Naive B cell (primary cell): ENCODE measurements around the gene TMEM144. TPM values are rescaled to one million over a fixed set of nuclear protein-coding genes. Genes with fewer than 3 reads are reported as not detected.
"Not testable (repeated sequence)": the region's sequence is repeated elsewhere in the genome, so short reads cannot be mapped to it uniquely, and the experiment has no call there.

Experiments used
- ATAC-seq, 2 donors: fragments of 150-1000 bp; cut with Tn5 transposase; 2 replicates each; pipeline ENCODE4 v1.10.0; 2021; ENCODE audit warnings: low read depth in 2 of 2, mild to moderate bottlenecking in 2 of 2, moderate library complexity in 2 of 2
- DNase-seq: peaks from one replicate; pipeline ENCODE4 v3.0.0; 2022
- H3K27ac Mint-ChIP-seq, 6 donors: one replicate each; pipeline ENCODE4 v1.8.0; 2020 to 2022; ENCODE audit warnings: mild to moderate bottlenecking in 6 of 6, mixed read lengths in 6 of 6, moderate library complexity in 5 of 6, inconsistent platforms in 2 of 6
- H3K27me3 Mint-ChIP-seq, 3 donors: one replicate each; pipeline ENCODE4 v1.8.0; 2021 to 2022; ENCODE audit warnings: mixed read lengths in 3 of 3, mild to moderate bottlenecking in 1 of 3
- H3K36me3 Mint-ChIP-seq, 2 donors: one replicate each; pipeline ENCODE4 v1.8.0; 2020 to 2022; ENCODE audit warnings: mixed read lengths in 2 of 2, inconsistent platforms in 1 of 2, mild to moderate bottlenecking in 1 of 2
- H3K4me1 Mint-ChIP-seq, 3 donors: one replicate each; pipeline ENCODE4 v1.8.0; 2020 to 2022; ENCODE audit warnings: mixed read lengths in 3 of 3, inconsistent platforms in 1 of 3, mild to moderate bottlenecking in 1 of 3, moderate library complexity in 1 of 3
- H3K4me3 Mint-ChIP-seq, 8 donors: one replicate each; pipeline ENCODE4 v1.8.0; 2020 to 2022; ENCODE audit warnings: mild to moderate bottlenecking in 8 of 8, mixed read lengths in 8 of 8, moderate library complexity in 8 of 8, inconsistent platforms in 2 of 8
- H3K9me3 Mint-ChIP-seq, 7 donors: one replicate each; pipeline ENCODE4 v1.8.0; 2020 to 2022; ENCODE audit warnings: mixed read lengths in 7 of 7, mild to moderate bottlenecking in 5 of 7, inconsistent platforms in 2 of 7, moderate library complexity in 1 of 7
- polyA plus RNA-seq, 6 donors: library from polyadenylated mRNA; unstranded; fragments of 300-500 nt; fragmentation: Illumina TruSeq; gene quantifications; one replicate each; pipeline ENCODE4 v1.2.3, GENCODE V29; 2021; ENCODE audit warnings: low read depth in 6 of 6

Gene TMEM144
- polyA plus RNA-seq, 6 donors from 2014 or later: not detected

DNA sequence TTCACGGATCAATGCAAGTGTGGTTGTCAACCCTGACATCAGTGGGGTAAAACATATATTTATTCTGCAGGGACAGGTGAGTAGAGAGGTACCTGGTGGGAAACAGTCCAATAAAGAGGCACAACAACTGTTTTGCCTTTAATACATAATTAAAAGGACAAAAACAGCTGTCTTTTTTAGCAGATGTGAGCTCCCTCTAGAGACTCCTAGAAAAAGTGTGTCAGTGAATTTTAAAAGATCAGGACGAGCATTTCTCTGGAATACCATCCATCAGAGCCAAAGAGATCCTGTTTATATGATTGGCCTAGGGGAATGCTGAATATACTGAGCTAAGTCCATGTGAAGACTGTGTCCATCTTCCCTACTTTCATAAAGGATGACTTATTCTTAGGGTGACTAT, 58.3 kb downstream of the TMEM144 start:
- DNase-seq (no peak), ATAC-seq (no peak)
- no peaks in the 10 kb centered on the region for H3K36me3 Mint-ChIP-seq
- H3K27ac Mint-ChIP-seq: no peak overlapping the region
- no peaks in the 10 kb centered on the region for H3K9me3 Mint-ChIP-seq
- H3K27me3 Mint-ChIP-seq: peaks cover 0 to 11% (median 0%) of the 10 kb centered on the region in 3 donors
- no peak overlapping the region for H3K4me3 Mint-ChIP-seq
- no peaks in the 10 kb centered on the region for H3K4me1 Mint-ChIP-seq

DNA sequence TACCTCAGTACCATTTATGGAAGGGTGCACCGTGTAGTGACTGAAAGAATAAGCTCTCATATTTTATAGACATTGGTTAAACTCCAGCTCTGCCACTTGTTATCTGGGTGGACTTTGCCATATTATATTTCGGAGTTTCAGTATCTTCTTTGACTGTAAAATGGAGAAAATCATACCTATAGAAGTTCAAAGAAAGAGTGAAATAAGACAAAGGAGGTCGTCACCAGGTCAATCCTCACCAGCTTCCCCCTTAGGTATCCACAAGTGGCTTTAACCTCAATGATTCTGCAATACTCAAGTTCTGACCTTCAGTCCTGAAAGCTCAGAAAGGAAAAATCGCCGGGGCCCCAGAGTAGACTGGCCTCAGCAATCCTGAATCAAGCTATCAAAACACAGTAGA, 64.3 kb downstream of the TMEM144 start:
- H3K9me3 Mint-ChIP-seq: no peaks in the 10 kb centered on the region
- H3K27me3 Mint-ChIP-seq: peaks cover 0 to 3% (median 0%) of the 10 kb centered on the region in 3 donors
- DNase-seq (no peak), ATAC-seq (no peak)
- no peak overlapping the region for H3K4me3 Mint-ChIP-seq
- H3K4me1 Mint-ChIP-seq: no peaks in the 10 kb centered on the region
- H3K36me3 Mint-ChIP-seq: no peaks in the 10 kb centered on the region
- H3K27ac Mint-ChIP-seq: no peak overlapping the region

GRCh38 chr4:158277558-158277957, 67.3 kb downstream of the TMEM144 start:
- peaks cover 0 to 5% (median 0%) of the 10 kb centered on the region in 3 donors for H3K27me3 Mint-ChIP-seq
- H3K9me3 Mint-ChIP-seq: no peaks in the 10 kb centered on the region
- H3K4me3 Mint-ChIP-seq: no peak overlapping the region
- no peaks in the 10 kb centered on the region for H3K36me3 Mint-ChIP-seq
- H3K27ac Mint-ChIP-seq: no peak overlapping the region
- DNase-seq (no peak), ATAC-seq (no peak)
- no peaks in the 10 kb centered on the region for H3K4me1 Mint-ChIP-seq

- not testable (repeated sequence) for ATAC-seq
Measured at GRCh38 chr4:158279052-158279451, 68.8 kb downstream of the TMEM144 start.

DNA sequence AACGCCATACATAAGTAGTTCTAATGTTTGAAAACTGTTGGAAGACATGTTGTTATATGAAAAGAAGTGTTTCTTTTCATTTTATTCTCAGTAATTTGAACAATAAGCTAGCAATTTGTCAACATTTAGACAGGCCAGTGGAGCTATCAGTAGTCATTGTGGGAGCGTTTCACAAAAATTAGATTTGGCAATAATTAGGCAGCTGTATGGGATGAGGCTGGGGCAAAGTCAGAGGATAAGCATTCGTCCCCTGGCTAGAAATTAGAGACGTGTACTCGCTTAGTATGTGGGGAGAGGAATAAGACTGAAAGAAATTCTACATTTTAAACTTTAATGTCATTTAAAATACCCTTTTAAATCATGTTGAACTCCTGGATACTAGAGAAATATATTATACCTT, 70.6 kb downstream of the TMEM144 start:
- no peak overlapping the region for H3K27ac Mint-ChIP-seq
- ATAC-seq: no peak
- H3K9me3 Mint-ChIP-seq: no peaks in the 10 kb centered on the region
- peaks cover 0 to 5% (median 0%) of the 10 kb centered on the region in 3 donors for H3K27me3 Mint-ChIP-seq
- no peak for DNase-seq
- no peaks in the 10 kb centered on the region for H3K4me1 Mint-ChIP-seq
- no peak overlapping the region for H3K4me3 Mint-ChIP-seq
- H3K36me3 Mint-ChIP-seq: no peaks in the 10 kb centered on the region

More at GRCh38 chr4:158279052-158279451, 68.8 kb downstream of the TMEM144 start:
- not testable (repeated sequence) for DNase-seq, H3K4me3 Mint-ChIP-seq, H3K4me1 Mint-ChIP-seq, H3K27ac Mint-ChIP-seq, H3K27me3 Mint-ChIP-seq, H3K9me3 Mint-ChIP-seq, H3K36me3 Mint-ChIP-seq

DNA sequence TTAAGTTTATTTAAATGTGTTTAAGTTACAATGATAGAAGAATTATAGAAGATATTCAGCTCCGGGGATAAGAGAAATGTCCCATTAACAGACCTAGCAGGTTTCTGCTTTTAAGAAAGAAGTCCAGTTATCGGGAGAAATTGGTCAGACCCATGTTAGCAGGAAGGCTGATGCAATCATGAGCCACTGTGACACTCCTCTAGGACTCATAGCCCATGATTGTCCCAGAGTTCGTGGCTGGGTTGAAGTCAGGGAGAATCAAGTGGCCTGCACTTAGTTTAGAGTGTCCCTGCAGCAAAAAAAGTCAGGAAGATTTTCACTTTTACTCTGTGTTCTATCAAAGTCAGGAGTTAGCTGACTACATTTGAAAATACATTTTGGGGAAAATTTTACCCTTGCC, 72.0 kb downstream of the TMEM144 start:
- no peak overlapping the region for H3K27ac Mint-ChIP-seq
- H3K4me1 Mint-ChIP-seq: no peaks in the 10 kb centered on the region
- no peak for ATAC-seq
- no peaks in the 10 kb centered on the region for H3K36me3 Mint-ChIP-seq
- no peak for DNase-seq
- no peaks in the 10 kb centered on the region for H3K9me3 Mint-ChIP-seq
- H3K4me3 Mint-ChIP-seq: no peak overlapping the region
- H3K27me3 Mint-ChIP-seq: peaks cover 0 to 5% (median 0%) of the 10 kb centered on the region in 3 donors

- Mint-ChIP-seq H3K36me3 (no peaks in the 10 kb centered on the region), H3K27ac (no peak overlapping the region), H3K27me3 (peaks cover 0 to 4% (median 0%) of the 10 kb centered on the region in 3 donors), H3K4me3 (no peak overlapping the region), H3K9me3 (peaks cover 0 to 3% (median 0%) of the 10 kb centered on the region in 7 donors), H3K4me1 (no peaks in the 10 kb centered on the region)
- no peak for ATAC-seq
- no peak for DNase-seq
Measured at GRCh38 chr4:158285429-158286216, 75.3 kb downstream of the TMEM144 start.

GRCh38 chr4:158290912-158291311, 80.6 kb downstream of the TMEM144 start:
- ATAC-seq (no peak), DNase-seq (no peak)
- Mint-ChIP-seq H3K36me3 (no peaks in the 10 kb centered on the region), H3K4me1 (no peaks in the 10 kb centered on the region), H3K4me3 (no peak overlapping the region), H3K27ac (no peak overlapping the region), H3K9me3 (peaks cover 0 to 33% (median 8%) of the 10 kb centered on the region in 7 donors), H3K27me3 (peaks cover 0 to 4% (median 0%) of the 10 kb centered on the region in 3 donors)

DNA sequence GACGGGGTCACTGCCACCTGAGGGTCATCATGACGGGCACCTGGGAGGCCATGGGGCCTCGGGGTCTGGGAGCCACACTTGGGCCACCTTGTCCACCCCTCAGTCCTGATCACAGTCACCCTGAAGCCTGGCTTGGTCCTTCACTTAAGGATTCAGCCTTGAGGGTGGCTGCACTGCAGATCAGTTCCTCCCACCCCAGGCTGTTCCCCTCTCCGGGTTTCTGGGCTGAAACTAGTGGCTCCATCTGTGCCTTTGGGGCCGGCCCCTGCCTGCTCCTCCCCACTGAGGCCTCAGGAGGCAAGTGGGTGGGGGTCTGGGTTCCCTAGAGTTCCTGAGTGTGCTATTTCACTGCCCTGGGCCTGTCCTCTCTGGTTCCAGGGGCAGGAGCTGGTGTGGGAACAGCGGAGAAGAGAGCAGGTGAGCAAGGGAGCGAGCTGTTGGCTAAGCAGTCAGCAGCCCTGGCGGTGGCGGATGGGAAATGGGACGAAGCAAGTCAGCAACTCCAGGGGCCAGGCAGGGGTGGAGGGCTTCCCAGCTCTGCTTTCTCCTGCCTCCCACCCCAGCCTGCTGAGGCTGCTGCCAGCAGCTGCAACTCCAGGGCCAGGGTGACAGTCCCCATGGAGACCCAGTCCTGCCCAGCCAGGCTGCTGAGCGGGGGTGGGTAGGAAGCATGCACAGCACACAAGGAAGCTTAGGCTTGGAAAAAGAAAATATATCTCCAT, 81.2 kb downstream of the TMEM144 start:
- Mint-ChIP-seq H3K4me1 (no peaks in the 10 kb centered on the region), H3K4me3 (no peak overlapping the region), H3K27ac (peak overlapping the region in 1 of 6 donors; percentile 22), H3K27me3 (peaks cover 0 to 4% (median 0%) of the 10 kb centered on the region in 3 donors), H3K36me3 (no peaks in the 10 kb centered on the region), H3K9me3 (peaks cover under 1 to 33% (median 8%) of the 10 kb centered on the region in 7 donors)
- DNase-seq (no peak), ATAC-seq (no peak)

- Mint-ChIP-seq H3K9me3 (peaks cover 5 to 33% (median 8%) of the 10 kb centered on the region in 7 donors), H3K27me3 (peaks cover 0 to 4% (median 0%) of the 10 kb centered on the region in 3 donors), H3K4me1 (no peaks in the 10 kb centered on the region), H3K27ac (no peak overlapping the region), H3K36me3 (no peaks in the 10 kb centered on the region), H3K4me3 (no peak overlapping the region)
- ATAC-seq (no peak), DNase-seq (no peak)
Measured at GRCh38 chr4:158292156-158292555, 81.9 kb downstream of the TMEM144 start.

- peaks cover 5 to 33% (median 8%) of the 10 kb centered on the region in 7 donors for H3K9me3 Mint-ChIP-seq
- no peaks in the 10 kb centered on the region for H3K4me1 Mint-ChIP-seq
- DNase-seq (no peak), ATAC-seq (no peak)
- H3K4me3 Mint-ChIP-seq: no peak overlapping the region
- H3K36me3 Mint-ChIP-seq: no peaks in the 10 kb centered on the region
- H3K27ac Mint-ChIP-seq: no peak overlapping the region
- peaks cover 0 to 4% (median 0%) of the 10 kb centered on the region in 3 donors for H3K27me3 Mint-ChIP-seq
Measured at GRCh38 chr4:158295053-158295452, 84.8 kb downstream of the TMEM144 start.

GRCh38 chr4:158297866-158298265, 87.6 kb downstream of the TMEM144 start:
- no peaks in the 10 kb centered on the region for H3K4me1 Mint-ChIP-seq
- H3K27me3 Mint-ChIP-seq: no peaks in the 10 kb centered on the region
- ATAC-seq: no peak
- no peak for DNase-seq
- no peak overlapping the region for H3K4me3 Mint-ChIP-seq
- H3K27ac Mint-ChIP-seq: no peak overlapping the region
- peaks cover 0 to 27% (median 5%) of the 10 kb centered on the region in 7 donors for H3K9me3 Mint-ChIP-seq
- no peaks in the 10 kb centered on the region for H3K36me3 Mint-ChIP-seq

DNA sequence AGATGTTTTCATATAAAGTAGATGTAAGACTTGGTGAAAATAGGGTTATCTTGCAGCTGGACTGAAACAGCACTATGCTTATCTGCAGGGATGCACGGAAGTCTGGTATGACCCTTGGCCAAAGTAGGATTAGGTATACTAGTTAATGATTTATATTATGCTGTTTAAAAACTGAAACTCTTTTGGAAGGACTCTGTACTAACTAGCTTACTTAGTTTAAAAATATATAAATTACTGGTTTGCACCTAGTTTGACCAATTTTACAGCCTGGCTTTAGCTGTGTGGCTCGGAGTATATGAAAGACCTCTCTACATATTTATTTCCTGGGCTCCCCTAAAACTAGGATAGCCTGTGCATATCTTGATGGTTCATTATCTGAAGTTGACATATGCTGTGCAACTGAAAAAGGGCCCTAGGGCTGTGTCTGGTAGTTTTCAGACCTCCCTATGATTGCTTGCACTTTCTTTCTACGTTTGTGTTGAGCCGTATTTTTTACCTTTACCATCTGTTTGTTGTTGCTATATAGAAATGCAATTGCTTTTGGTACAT, 89.2 kb downstream of the TMEM144 start:
- no peak overlapping the region for H3K4me3 Mint-ChIP-seq
- ATAC-seq: no peak
- no peaks in the 10 kb centered on the region for H3K4me1 Mint-ChIP-seq
- H3K27ac Mint-ChIP-seq: no peak overlapping the region
- DNase-seq: no peak
- no peaks in the 10 kb centered on the region for H3K27me3 Mint-ChIP-seq
- H3K36me3 Mint-ChIP-seq: no peaks in the 10 kb centered on the region
- peaks cover 0 to 12% (median 2%) of the 10 kb centered on the region in 7 donors for H3K9me3 Mint-ChIP-seq

- ATAC-seq (no peak), DNase-seq (no peak)
- Mint-ChIP-seq H3K27me3 (no peaks in the 10 kb centered on the region), H3K9me3 (peaks cover 0 to 7% (median 1%) of the 10 kb centered on the region in 7 donors), H3K27ac (no peak overlapping the region), H3K36me3 (no peaks in the 10 kb centered on the region), H3K4me3 (no peak overlapping the region), H3K4me1 (no peaks in the 10 kb centered on the region)
Measured at GRCh38 chr4:158300012-158300411, 89.7 kb downstream of the TMEM144 start.
